ENCODE data around the gene SLC22A9.
"Not testable (repeated sequence)": the region's sequence is repeated elsewhere in the genome, so short reads cannot be mapped to it uniquely, and the experiment has no call there.

SLC22A9 gene

GRCh38 chr11:63404161-63404935 is 34.8 kb downstream of the SLC22A9 start:
- ATAC-seq (replicated peaks; ENCODE audit: extremely low read depth, poor library complexity, severe bottlenecking) (no peak), DNase-seq (ENCODE audit: low spot score in 2 of 2) (no peak)
- no peak overlapping the region for H3K27ac Mint-ChIP-seq (ENCODE audit: low read depth)
- no peaks in the 10 kb centered on the region for H3K36me3 Mint-ChIP-seq (ENCODE audit: insufficient read depth)
- H3K9me3 Mint-ChIP-seq = no peaks in the 10 kb centered on the region
- H3K27me3 Mint-ChIP-seq = peaks cover 52% of the 10 kb centered on the region
- no peaks in the 10 kb centered on the region for H3K4me1 Mint-ChIP-seq
- H3K4me3 Mint-ChIP-seq = no peak overlapping the region

GRCh38 chr11:63405114-63405513 is 35.5 kb downstream of the SLC22A9 start:
- H3K9me3 Mint-ChIP-seq = no peaks in the 10 kb centered on the region
- H3K4me1 Mint-ChIP-seq = no peaks in the 10 kb centered on the region
- H3K36me3 Mint-ChIP-seq (ENCODE audit: insufficient read depth) = no peaks in the 10 kb centered on the region
- DNase-seq (ENCODE audit: low spot score in 2 of 2) = no peak
- H3K4me3 Mint-ChIP-seq = no peak overlapping the region
- no peak for ATAC-seq (replicated peaks; ENCODE audit: extremely low read depth, poor library complexity, severe bottlenecking)
- no peak overlapping the region for H3K27ac Mint-ChIP-seq (ENCODE audit: low read depth)
- H3K27me3 Mint-ChIP-seq = peaks cover 49% of the 10 kb centered on the region

- H3K27ac Mint-ChIP-seq (ENCODE audit: low read depth) = no peak overlapping the region
- no peak for ATAC-seq (replicated peaks; ENCODE audit: extremely low read depth, poor library complexity, severe bottlenecking)
Observed at GRCh38 chr11:63406458-63406857, 36.9 kb downstream of the SLC22A9 start.

GRCh38 chr11:63417174-63417852 is 47.7 kb downstream of the SLC22A9 start:
- Mint-ChIP-seq H3K4me3 (no peak overlapping the region), H3K27me3 (peaks cover 19% of the 10 kb centered on the region), H3K36me3 (ENCODE audit: insufficient read depth) (no peaks in the 10 kb centered on the region), H3K9me3 (no peaks in the 10 kb centered on the region), H3K4me1 (peaks cover 13% of the 10 kb centered on the region), H3K27ac (ENCODE audit: low read depth) (no peak overlapping the region)
- ATAC-seq (replicated peaks; ENCODE audit: extremely low read depth, poor library complexity, severe bottlenecking) (no peak), DNase-seq (ENCODE audit: low spot score in 2 of 2) (no peak)

More at GRCh38 chr11:63406458-63406857, 36.9 kb downstream of the SLC22A9 start:
- Mint-ChIP-seq H3K36me3 (ENCODE audit: insufficient read depth) (no peaks in the 10 kb centered on the region), H3K4me1 (no peaks in the 10 kb centered on the region), H3K27me3 (peaks cover 43% of the 10 kb centered on the region), H3K9me3 (no peaks in the 10 kb centered on the region), H3K4me3 (no peak overlapping the region)
- DNase-seq (ENCODE audit: low spot score in 2 of 2) = no peak

- ATAC-seq (replicated peaks; ENCODE audit: extremely low read depth, poor library complexity, severe bottlenecking) (no peak), DNase-seq (ENCODE audit: low spot score in 2 of 2) (no peak)
- H3K36me3 Mint-ChIP-seq (ENCODE audit: insufficient read depth) = no peaks in the 10 kb centered on the region
- no peaks in the 10 kb centered on the region for H3K4me1 Mint-ChIP-seq
- no peaks in the 10 kb centered on the region for H3K9me3 Mint-ChIP-seq
- no peak overlapping the region for H3K27ac Mint-ChIP-seq (ENCODE audit: low read depth)
- H3K27me3 Mint-ChIP-seq = peaks cover 48% of the 10 kb centered on the region
- no peak overlapping the region for H3K4me3 Mint-ChIP-seq
Observed at GRCh38 chr11:63427971-63428508, 58.5 kb downstream of the SLC22A9 start.

- H3K36me3 Mint-ChIP-seq (ENCODE audit: insufficient read depth); H3K4me1 Mint-ChIP-seq; DNase-seq (ENCODE audit: low spot score in 2 of 2); H3K4me3 Mint-ChIP-seq; ATAC-seq (replicated peaks; ENCODE audit: extremely low read depth, poor library complexity, severe bottlenecking); H3K27ac Mint-ChIP-seq (ENCODE audit: low read depth); H3K9me3 Mint-ChIP-seq: not testable (repeated sequence)
- peaks cover 72% of the 10 kb centered on the region for H3K27me3 Mint-ChIP-seq
Observed at GRCh38 chr11:63430731-63431130, 61.1 kb downstream of the SLC22A9 start.

- H3K27me3 Mint-ChIP-seq = peaks cover 60% of the 10 kb centered on the region
- H3K4me1 Mint-ChIP-seq; ATAC-seq (replicated peaks; ENCODE audit: extremely low read depth, poor library complexity, severe bottlenecking); DNase-seq (ENCODE audit: low spot score in 2 of 2); H3K27ac Mint-ChIP-seq (ENCODE audit: low read depth); H3K4me3 Mint-ChIP-seq; H3K9me3 Mint-ChIP-seq; H3K36me3 Mint-ChIP-seq (ENCODE audit: insufficient read depth): not testable (repeated sequence)
Observed at GRCh38 chr11:63435351-63435750, 65.8 kb downstream of the SLC22A9 start.

- ATAC-seq (replicated peaks; ENCODE audit: extremely low read depth, poor library complexity, severe bottlenecking); H3K36me3 Mint-ChIP-seq (ENCODE audit: insufficient read depth); DNase-seq (ENCODE audit: low spot score in 2 of 2); H3K27ac Mint-ChIP-seq (ENCODE audit: low read depth); H3K4me3 Mint-ChIP-seq; H3K9me3 Mint-ChIP-seq; H3K4me1 Mint-ChIP-seq: not testable (repeated sequence)
- H3K27me3 Mint-ChIP-seq = peaks cover 55% of the 10 kb centered on the region
Observed at GRCh38 chr11:63435831-63436230, 66.2 kb downstream of the SLC22A9 start.

- no peak overlapping the region for H3K27ac Mint-ChIP-seq (ENCODE audit: low read depth)
- no peak for DNase-seq (ENCODE audit: low spot score in 2 of 2)
- H3K4me3 Mint-ChIP-seq = no peak overlapping the region
- no peaks in the 10 kb centered on the region for H3K9me3 Mint-ChIP-seq
- no peaks in the 10 kb centered on the region for H3K36me3 Mint-ChIP-seq (ENCODE audit: insufficient read depth)
- H3K27me3 Mint-ChIP-seq = no peaks in the 10 kb centered on the region
- no peak for ATAC-seq (replicated peaks; ENCODE audit: extremely low read depth, poor library complexity, severe bottlenecking)
- peaks cover 30% of the 10 kb centered on the region for H3K4me1 Mint-ChIP-seq
Observed at GRCh38 chr11:63443714-63444113, 74.1 kb downstream of the SLC22A9 start.

- no peaks in the 10 kb centered on the region for H3K36me3 Mint-ChIP-seq (ENCODE audit: insufficient read depth)
- DNase-seq (ENCODE audit: low spot score in 2 of 2) (no peak), ATAC-seq (replicated peaks; ENCODE audit: extremely low read depth, poor library complexity, severe bottlenecking) (no peak)
- H3K4me1 Mint-ChIP-seq = peaks cover 30% of the 10 kb centered on the region
- H3K27me3 Mint-ChIP-seq = no peaks in the 10 kb centered on the region
- H3K27ac Mint-ChIP-seq (ENCODE audit: low read depth) = no peak overlapping the region
- no peak overlapping the region for H3K4me3 Mint-ChIP-seq
- H3K9me3 Mint-ChIP-seq = no peaks in the 10 kb centered on the region
Observed at GRCh38 chr11:63444160-63444559, 74.6 kb downstream of the SLC22A9 start.

- H3K36me3 Mint-ChIP-seq (ENCODE audit: insufficient read depth) = no peaks in the 10 kb centered on the region
- no peaks in the 10 kb centered on the region for H3K9me3 Mint-ChIP-seq
- ATAC-seq (replicated peaks; ENCODE audit: extremely low read depth, poor library complexity, severe bottlenecking) (no peak), DNase-seq (ENCODE audit: low spot score in 2 of 2) (no peak)
- no peaks in the 10 kb centered on the region for H3K27me3 Mint-ChIP-seq
- no peak overlapping the region for H3K27ac Mint-ChIP-seq (ENCODE audit: low read depth)
- H3K4me1 Mint-ChIP-seq = peaks cover 30% of the 10 kb centered on the region
- no peak overlapping the region for H3K4me3 Mint-ChIP-seq
Observed at GRCh38 chr11:63445118-63445517, 75.5 kb downstream of the SLC22A9 start.

GRCh38 chr11:63445720-63446119 is 76.1 kb downstream of the SLC22A9 start:
- ATAC-seq (replicated peaks; ENCODE audit: extremely low read depth, poor library complexity, severe bottlenecking) = no peak
- Mint-ChIP-seq H3K9me3 (no peaks in the 10 kb centered on the region), H3K36me3 (ENCODE audit: insufficient read depth) (no peaks in the 10 kb centered on the region), H3K4me3 (no peak overlapping the region), H3K27ac (ENCODE audit: low read depth) (no peak overlapping the region), H3K4me1 (peaks cover 30% of the 10 kb centered on the region), H3K27me3 (no peaks in the 10 kb centered on the region)
- DNase-seq (ENCODE audit: low spot score in 2 of 2) = no peak

GRCh38 chr11:63448646-63449045 is 79.1 kb downstream of the SLC22A9 start:
- Mint-ChIP-seq H3K9me3 (no peaks in the 10 kb centered on the region), H3K27me3 (no peaks in the 10 kb centered on the region), H3K4me3 (no peak overlapping the region), H3K4me1 (peaks cover 29% of the 10 kb centered on the region), H3K36me3 (ENCODE audit: insufficient read depth) (no peaks in the 10 kb centered on the region), H3K27ac (ENCODE audit: low read depth) (no peak overlapping the region)
- ATAC-seq (replicated peaks; ENCODE audit: extremely low read depth, poor library complexity, severe bottlenecking) (no peak), DNase-seq (ENCODE audit: low spot score in 2 of 2) (no peak)

Data from central memory CD8-positive, alpha-beta T cell (primary cell).